NCI-H2171 treated with DMSO at 0.1 percent for 48 hours (cell line): ENCODE measurements around the gene RNF157.
"Not testable (repeated sequence)": the region's sequence is repeated elsewhere in the genome, so short reads cannot be mapped to it uniquely, and the experiment has no call there.

Experiments used
- DNase-seq: peaks from one replicate; lab custom pipeline; 2025; lab: John Stamatoyannopoulos, UW

The RNF157 gene

GRCh38 chr17:76233588-76234353 is 6.5 kb downstream of the RNF157 start:
- no peak for DNase-seq

- DNase-seq, result peak; percentile 53
Measured at GRCh38 chr17:76232342-76232741, 8.0 kb downstream of the RNF157 start.

- DNase-seq, result not testable (repeated sequence)
Measured at GRCh38 chr17:76226749-76227148, 13.5 kb downstream of the RNF157 start.

GRCh38 chr17:76225373-76226086 is 14.8 kb downstream of the RNF157 start:
- DNase-seq, result not testable (repeated sequence)

GRCh38 chr17:76223802-76224201 is 16.5 kb downstream of the RNF157 start:
- DNase-seq, result no peak

DNA sequence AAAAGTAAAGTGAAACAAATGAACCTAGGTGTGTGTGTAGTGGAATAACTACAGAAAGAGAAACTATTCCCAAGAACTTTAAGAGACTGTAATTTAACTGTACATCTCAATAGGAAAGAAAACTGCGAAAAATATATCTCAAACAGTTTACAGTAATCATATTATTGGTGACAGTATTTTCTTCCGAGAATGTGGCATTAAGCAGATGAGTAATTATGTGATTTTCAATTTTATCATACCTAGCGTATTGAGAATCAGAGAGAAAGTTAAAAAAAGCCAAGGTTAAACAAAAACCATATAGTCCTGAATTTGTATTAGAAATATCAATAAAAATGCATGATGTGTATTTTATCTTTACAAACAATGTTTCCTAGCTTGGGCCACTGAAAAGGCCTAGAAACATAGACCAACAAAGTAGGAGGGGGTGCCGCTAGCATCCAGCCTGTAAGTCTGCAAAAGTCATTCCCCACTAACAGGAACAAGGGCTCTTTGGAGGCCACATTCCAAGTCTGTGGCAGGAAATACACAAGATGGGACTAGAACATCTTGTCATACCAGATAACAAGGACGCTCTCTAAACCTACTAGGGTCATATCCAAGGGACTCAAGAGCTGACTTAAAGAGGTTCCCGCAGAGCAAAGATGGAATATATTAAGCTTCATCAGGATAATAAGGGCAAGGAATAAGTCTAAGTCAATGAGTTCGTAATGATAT is 20.5 kb downstream of the RNF157 start:
- DNase-seq, result no peak

DNA sequence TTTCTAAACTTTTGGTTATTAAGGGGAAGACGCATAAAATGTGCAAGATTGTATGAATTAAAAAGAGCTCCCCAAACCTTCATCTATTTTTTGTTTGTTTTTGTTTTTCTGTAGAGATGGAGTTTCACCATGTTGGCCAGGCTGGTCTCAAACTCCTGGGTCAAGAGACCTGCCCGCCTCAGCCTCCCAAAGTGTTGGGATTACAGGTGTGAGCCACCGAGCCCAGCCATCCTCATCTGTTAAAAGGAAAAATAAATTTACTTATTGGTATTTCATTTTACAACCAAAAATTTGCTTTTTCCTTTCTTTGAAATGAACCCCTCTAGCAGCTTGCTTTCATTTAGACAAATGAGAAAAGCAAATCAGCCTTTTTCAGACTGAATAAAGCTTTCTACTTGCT is 23.2 kb downstream of the RNF157 start:
- no peak for DNase-seq

DNA sequence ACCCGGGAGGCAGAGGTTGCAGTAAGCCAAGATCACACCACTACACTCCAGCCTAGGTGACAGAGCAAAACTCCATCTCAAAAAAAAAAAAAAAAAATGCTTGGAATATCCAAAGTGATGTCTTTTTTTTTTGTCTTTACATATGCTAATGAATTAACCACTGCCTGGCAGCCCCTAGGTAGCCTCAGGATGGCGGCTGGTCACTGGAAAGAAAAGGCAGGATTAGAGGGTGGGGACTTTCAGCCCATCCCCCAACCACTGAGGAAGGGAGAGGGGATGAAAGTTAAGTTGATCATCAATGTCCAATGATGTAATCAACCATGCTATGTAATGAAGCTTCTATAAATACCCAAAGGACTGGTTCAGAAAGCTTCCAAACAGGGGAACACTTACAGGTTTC is 26.8 kb downstream of the RNF157 start:
- DNase-seq, result no peak

GRCh38 chr17:76208120-76208519 is 32.2 kb downstream of the RNF157 start:
- DNase-seq, result no peak

DNA sequence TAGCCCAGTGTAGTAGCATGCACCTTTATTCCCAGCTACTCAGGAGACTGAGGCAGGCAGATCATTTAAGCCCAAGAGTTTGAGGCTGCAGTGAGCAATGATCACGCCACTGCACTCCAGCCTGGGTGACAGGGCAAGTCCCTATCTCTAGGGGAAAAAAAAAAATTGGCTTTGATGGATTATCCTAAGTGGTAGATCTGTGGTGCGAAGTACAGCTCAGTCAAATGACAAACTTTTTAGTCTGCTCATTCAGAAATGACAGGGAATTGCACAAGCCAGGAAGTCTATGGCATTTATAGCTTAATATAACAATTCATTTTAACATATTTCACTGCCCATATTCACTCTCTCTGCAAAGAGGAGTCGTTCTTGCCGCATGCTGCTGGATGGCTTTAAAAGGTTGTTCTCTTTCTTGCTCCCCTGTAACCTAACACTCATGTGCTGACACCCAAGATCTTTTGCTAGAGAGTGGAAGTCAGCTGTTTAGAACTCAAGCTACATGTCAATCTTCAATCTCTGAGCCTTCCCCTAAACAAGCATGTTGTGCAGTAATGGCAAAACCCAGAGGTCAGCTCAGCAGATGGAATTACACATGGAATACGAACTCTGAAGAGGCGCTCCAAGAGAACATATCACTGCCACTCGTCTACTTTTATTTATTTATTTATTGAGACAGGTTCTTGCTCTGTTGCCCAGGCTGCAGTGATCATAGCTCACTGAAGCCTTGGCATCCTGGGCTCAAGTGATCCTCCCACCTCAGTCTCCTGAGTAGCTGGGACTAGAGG is 32.8 kb downstream of the RNF157 start:
- DNase-seq, result no peak

- not testable (repeated sequence) for DNase-seq
Measured at GRCh38 chr17:76205542-76206144, 34.6 kb downstream of the RNF157 start.

DNA sequence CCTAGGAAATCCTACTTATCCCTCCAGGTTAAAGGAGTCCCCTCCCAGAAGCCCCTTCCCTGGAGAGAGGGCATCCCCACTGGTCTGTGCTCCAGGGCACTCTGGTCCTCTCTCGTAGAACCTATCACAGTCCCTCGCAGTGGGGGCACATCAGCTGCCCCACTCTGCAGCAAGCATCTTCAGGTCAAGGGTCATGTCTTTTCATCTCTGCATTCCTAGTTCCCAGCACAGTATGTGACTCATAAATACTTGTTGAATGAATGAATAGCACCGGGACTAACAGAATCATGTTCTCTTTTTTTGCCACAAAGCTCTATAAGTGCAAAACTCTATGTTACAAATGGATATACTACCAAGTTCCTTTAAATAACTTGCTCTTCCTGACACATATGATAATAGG is 36.0 kb downstream of the RNF157 start:
- no peak for DNase-seq

GRCh38 chr17:76200354-76200753 is 39.9 kb downstream of the RNF157 start:
- DNase-seq, result no peak

GRCh38 chr17:76199469-76199868 is 40.8 kb downstream of the RNF157 start:
- DNase-seq, result peak; percentile 33

DNA sequence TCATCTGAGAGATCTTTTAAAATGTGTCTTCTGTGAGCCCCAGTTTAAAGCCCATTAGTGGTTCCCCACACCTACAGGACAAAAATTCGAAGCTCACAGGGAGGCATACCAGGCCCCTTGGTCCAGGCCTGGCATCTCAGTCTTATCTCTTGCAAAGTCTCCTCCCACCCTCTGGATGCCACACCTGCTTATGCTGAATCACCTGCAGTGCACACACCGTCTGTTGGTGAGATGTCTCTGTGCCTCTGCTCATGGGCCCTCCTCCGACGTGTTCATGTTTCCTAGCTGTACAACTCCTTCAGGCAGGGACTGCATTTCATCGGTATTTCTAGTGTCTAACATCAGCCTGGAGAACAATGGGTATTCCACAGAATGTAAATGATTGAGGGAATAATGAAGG is 41.6 kb downstream of the RNF157 start:
- DNase-seq, result no peak

- DNase-seq, result no peak
Measured at GRCh38 chr17:76197911-76198310, 42.4 kb downstream of the RNF157 start.

GRCh38 chr17:76196675-76197074 is 43.6 kb downstream of the RNF157 start:
- peak; percentile 58 for DNase-seq

DNA sequence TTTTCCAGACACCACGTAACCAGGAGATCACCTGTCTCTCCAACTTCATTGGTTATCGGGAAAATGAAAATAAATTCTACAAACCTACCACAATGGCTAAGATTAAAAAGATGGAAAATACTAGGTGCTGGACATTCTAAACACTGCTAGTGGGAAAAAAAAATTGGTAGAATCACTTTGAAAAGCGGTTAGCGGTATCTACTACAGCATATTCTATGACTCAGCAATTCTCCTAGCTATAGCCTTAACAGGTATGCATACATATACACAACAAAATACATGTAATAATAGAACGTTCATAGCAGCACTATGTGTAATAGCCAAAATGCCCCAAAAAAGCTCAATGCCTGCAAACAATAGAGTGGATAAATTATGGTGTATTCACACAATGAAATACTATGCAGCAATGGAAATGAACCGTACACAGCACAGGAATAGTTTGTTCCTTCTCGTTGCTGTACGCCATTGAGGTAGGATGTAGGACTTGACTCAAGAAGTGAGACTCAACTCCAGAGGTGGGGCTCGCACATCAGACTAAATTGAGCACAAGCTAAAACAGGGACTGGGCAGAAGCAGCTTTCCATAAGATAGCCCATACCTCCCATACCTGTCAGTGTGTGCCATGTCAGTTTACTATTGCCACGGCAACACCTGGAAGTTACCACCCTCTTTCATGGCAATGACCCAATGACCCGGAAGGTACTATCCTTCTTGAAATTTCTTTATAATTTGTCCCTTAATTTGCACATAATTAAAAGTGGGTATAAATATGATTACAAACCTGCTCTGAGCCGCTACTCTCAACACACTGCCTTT is 44.8 kb downstream of the RNF157 start:
- no peak for DNase-seq

DNA sequence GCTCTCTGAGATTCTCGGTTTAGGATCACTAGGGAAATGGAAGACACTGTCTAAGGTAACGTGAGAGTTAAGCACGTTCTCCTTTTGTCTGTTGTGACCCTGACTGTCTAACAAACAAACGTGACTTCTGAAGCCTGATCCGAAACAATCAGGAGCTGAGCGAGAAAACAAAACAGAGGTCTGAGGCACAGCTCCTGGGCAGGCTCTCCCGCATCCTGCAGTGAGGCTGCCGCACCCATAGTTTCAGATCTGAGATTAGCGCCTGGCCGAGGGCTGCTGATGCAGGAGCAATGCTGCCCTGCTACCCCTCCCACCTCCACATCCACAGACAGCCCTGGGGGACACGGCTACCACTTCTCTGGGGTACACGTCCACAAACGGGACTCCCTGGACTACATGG is 46.7 kb downstream of the RNF157 start:
- DNase-seq, result no peak

GRCh38 chr17:76191896-76192295 is 48.4 kb downstream of the RNF157 start:
- DNase-seq, result no peak

DNA sequence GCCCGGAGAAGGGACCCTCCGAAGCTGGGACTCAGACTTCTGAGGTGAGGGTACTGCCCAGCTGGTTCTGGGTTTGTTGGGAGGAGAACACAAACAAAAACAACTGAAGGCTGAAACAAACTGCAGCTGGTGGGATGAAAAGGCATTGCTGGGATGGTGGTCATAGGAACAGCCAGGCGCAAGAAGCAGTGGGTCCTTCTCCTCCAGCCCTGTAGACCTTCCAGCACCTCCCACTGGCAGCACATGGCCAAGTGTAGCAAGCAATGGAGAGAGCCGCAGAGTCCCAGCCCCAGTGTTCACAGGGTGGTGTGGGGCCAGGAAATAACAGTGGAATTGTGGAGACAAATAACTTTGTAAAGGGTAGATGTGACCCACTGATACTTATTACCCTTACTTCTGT is 50.6 kb downstream of the RNF157 start:
- DNase-seq, result no peak
